Panc1 (cell line): ENCODE data around the gene NCKAP1.
A peak's percentile ranks its signal among the peaks of the same experiment; 100 is the strongest.

ENCODE experiments used
- CTCF ChIP-seq: fragments of 450-650 bp; IDR thresholded peaks from 2 replicates; pipeline ENCODE4 v1.5.1; 2017; ENCODE audit warnings: mild to moderate bottlenecking
- POLR2AphosphoS5 ChIP-seq: IDR thresholded peaks from 2 replicates; pipeline ENCODE4 v1.6.1; 2012; ENCODE audit warnings: mild to moderate bottlenecking, low read depth, low read length, moderate library complexity

DNA sequence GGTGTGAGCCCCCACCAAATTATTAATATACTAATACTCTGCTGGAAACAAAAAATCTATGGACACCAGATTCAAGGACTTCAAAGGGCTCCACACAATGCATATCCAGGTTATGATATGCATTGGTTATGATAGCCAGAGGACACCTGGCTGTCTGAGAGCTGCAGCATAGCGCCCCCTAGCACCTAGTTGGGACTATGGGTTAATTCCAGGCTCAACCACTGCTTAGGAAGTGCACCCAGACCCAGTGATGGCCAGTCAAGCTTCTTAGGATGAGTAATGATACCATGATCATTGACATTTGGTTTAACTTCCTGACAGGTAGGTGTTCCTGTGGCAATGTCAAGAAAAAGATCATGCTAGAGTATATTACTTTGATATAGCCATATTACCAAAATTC is 168.0 kb downstream of the NCKAP1 start:
- no peak for TF ChIP-seq POLR2AphosphoS5
- TF ChIP-seq CTCF, result peak; percentile 53
